Right lobe of liver (tissue), 4 donors: ENCODE results near the gene CDH8.

Source experiments
- POLR2A ChIP-seq: fragments of 450-650 bp; IDR thresholded peaks from one replicate; pipeline ENCODE4 v1.6.1; 2017; ENCODE audit warnings: antibody characterized with exemption, mild to moderate bottlenecking
- TF ChIP-seq, protein P1 (sequence below), 4 donors: fragments of 200-600 bp in 3 of 4; fragments of 450-650 bp in 1 of 4; IDR thresholded peaks; one replicate each; pipeline versions ENCODE4 v1.5.1 to v1.8.0; 2016 to 2022; ENCODE audit warnings: antibody characterized with exemption in 4 of 4, mild to moderate bottlenecking in 2 of 4
- donor health status: DM: no; HTN: no; CAD: no.
- donor health status: DM: no; HTN: no; CAD: no.
- donor health status: DM: no; HTN: yes; CAD: no.

DNA sequence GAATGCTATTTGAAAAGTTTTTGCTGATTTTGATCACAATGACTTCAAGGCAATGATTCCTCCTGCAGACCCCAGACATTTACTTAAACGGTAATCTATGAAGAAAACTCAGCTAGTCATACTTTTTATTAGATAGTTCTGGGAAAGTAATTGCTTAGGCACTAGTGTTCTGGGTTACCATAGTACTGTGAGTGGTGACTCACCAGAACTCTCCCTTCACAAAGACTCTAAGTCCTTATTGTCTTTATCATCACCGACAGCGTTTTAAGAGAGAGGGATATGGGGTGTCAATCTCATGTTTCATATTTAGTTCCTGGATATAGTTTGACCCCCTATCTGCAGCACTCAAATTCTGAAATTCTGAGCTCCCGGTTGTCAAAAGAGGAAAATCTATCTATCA is 43.0 kb upstream of the CDH8 start:
- TF ChIP-seq POLR2A, result no peak
- TF ChIP-seq, protein P1, sequence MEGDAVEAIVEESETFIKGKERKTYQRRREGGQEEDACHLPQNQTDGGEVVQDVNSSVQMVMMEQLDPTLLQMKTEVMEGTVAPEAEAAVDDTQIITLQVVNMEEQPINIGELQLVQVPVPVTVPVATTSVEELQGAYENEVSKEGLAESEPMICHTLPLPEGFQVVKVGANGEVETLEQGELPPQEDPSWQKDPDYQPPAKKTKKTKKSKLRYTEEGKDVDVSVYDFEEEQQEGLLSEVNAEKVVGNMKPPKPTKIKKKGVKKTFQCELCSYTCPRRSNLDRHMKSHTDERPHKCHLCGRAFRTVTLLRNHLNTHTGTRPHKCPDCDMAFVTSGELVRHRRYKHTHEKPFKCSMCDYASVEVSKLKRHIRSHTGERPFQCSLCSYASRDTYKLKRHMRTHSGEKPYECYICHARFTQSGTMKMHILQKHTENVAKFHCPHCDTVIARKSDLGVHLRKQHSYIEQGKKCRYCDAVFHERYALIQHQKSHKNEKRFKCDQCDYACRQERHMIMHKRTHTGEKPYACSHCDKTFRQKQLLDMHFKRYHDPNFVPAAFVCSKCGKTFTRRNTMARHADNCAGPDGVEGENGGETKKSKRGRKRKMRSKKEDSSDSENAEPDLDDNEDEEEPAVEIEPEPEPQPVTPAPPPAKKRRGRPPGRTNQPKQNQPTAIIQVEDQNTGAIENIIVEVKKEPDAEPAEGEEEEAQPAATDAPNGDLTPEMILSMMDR (IDR thresholded peaks at IDR 0.05), result no peak
